DOHH2 (cell line): ENCODE data around the gene SYNE1.

ENCODE experiments used
- H3F3A ChIP-seq: fragments of 200-600 bp; sonication (generic), shearing (Covaris generic); 2 replicates; pipeline ENCODE4 v1.6.0; 2016; ENCODE audit warnings: antibody characterized with exemption, mild to moderate bottlenecking; ENCODE audit not compliant: control insufficient read depth, insufficient read depth
- H3K27ac ChIP-seq: fragments of 200-600 bp; sonication (generic); 2 replicates; pipeline ENCODE4 v1.5.1; 2014; ENCODE audit warnings: low read depth, mild to moderate bottlenecking, low read length, moderate library complexity
- H3K27me3 ChIP-seq: fragments of 200-600 bp; sonication (generic); 2 replicates; pipeline ENCODE4 v1.6.1; 2014; ENCODE audit warnings: mild to moderate bottlenecking, low read length, mixed read lengths; ENCODE audit not compliant: control insufficient read depth
- H3K36me3 ChIP-seq: fragments of 200-600 bp; sonication (generic); 2 replicates; pipeline ENCODE4 v1.6.1; 2014; ENCODE audit warnings: mild to moderate bottlenecking, low read length, moderate library complexity, mixed read lengths; ENCODE audit not compliant: control insufficient read depth
- H3K4me1 ChIP-seq: fragments of 200-600 bp; sonication (generic); 2 replicates; pipeline ENCODE4 v1.6.1; 2014; ENCODE audit warnings: mild to moderate bottlenecking, low read length, mixed read lengths; ENCODE audit not compliant: control insufficient read depth
- H3K4me2 ChIP-seq: fragments of 200-600 bp; sonication (generic); 2 replicates; pipeline ENCODE4 v1.6.0; 2014; ENCODE audit warnings: mild to moderate bottlenecking, low read length, moderate library complexity
- H3K4me3 ChIP-seq: fragments of 200-600 bp; sonication (generic); 2 replicates; pipeline ENCODE4 v1.5.1; 2014; ENCODE audit warnings: mild to moderate bottlenecking, low read length, mixed read lengths
- H3K79me2 ChIP-seq: fragments of 200-600 bp; sonication (generic); 2 replicates; pipeline ENCODE4 v1.6.1; 2014; ENCODE audit warnings: mild to moderate bottlenecking, low read length, mixed read lengths; ENCODE audit not compliant: control insufficient read depth
- H3K9me2 ChIP-seq: fragments of 200-600 bp; sonication (generic); replicated peaks from 2 replicates; pipeline ENCODE4 v1.6.1; 2014; ENCODE audit warnings: mild to moderate bottlenecking, low read length, mixed read lengths; ENCODE audit not compliant: control insufficient read depth
- H3K9me3 ChIP-seq: fragments of 200-600 bp; sonication (generic); 2 replicates; pipeline ENCODE4 v1.6.1; 2014; ENCODE audit warnings: antibody characterized with exemption, low read length, mixed read lengths; ENCODE audit not compliant: control insufficient read depth, insufficient read depth
- H4K20me1 ChIP-seq: fragments of 200-600 bp; sonication (generic); 2 replicates; pipeline ENCODE4 v1.6.0; 2014; ENCODE audit warnings: low read depth, mild to moderate bottlenecking, antibody characterized with exemption, low read length, moderate library complexity; ENCODE audit not compliant: control insufficient read depth, insufficient read depth
- EZH2phosphoT487 ChIP-seq: fragments of 200-600 bp; sonication (generic); IDR thresholded peaks from 2 replicates; pipeline ENCODE4 v1.6.1; 2017; ENCODE audit warnings: borderline replicate concordance, mild to moderate bottlenecking, antibody characterized with exemption, low read length, moderate library complexity, mixed read lengths
- TF ChIP-seq, protein P1 (sequence below): fragments of 200-600 bp; sonication (generic); IDR thresholded peaks from one replicate; pipeline ENCODE4 v1.5.1; 2014; ENCODE audit warnings: antibody characterized with exemption, mild to moderate bottlenecking, low read depth, low read length; ENCODE audit not compliant: poor library complexity, severe bottlenecking

The SYNE1 gene

GRCh38 chr6:152575161-152575560 lies 62.0 kb downstream of the SYNE1 start:
- peaks cover 13% of the 10 kb centered on the region for H3K4me1 ChIP-seq
- H3K79me2 ChIP-seq = no peaks in the 10 kb centered on the region
- no peak for TF ChIP-seq EZH2phosphoT487
- TF ChIP-seq, protein P1, sequence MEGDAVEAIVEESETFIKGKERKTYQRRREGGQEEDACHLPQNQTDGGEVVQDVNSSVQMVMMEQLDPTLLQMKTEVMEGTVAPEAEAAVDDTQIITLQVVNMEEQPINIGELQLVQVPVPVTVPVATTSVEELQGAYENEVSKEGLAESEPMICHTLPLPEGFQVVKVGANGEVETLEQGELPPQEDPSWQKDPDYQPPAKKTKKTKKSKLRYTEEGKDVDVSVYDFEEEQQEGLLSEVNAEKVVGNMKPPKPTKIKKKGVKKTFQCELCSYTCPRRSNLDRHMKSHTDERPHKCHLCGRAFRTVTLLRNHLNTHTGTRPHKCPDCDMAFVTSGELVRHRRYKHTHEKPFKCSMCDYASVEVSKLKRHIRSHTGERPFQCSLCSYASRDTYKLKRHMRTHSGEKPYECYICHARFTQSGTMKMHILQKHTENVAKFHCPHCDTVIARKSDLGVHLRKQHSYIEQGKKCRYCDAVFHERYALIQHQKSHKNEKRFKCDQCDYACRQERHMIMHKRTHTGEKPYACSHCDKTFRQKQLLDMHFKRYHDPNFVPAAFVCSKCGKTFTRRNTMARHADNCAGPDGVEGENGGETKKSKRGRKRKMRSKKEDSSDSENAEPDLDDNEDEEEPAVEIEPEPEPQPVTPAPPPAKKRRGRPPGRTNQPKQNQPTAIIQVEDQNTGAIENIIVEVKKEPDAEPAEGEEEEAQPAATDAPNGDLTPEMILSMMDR = no peak
- H3K9me3 ChIP-seq = no peaks in the 10 kb centered on the region
- no peak overlapping the region for H3K27ac ChIP-seq
- H3F3A ChIP-seq = no peaks in the 10 kb centered on the region
- peaks cover 9% of the 10 kb centered on the region; the same call in 1 of the 2 replicates for H3K27me3 ChIP-seq
- H3K4me2 ChIP-seq = no peak overlapping the region
- no peaks in the 10 kb centered on the region for H4K20me1 ChIP-seq
- no peak overlapping the region for H3K4me3 ChIP-seq
- H3K9me2 ChIP-seq = no peaks in the 10 kb centered on the region
- H3K36me3 ChIP-seq = no peaks in the 10 kb centered on the region

DNA sequence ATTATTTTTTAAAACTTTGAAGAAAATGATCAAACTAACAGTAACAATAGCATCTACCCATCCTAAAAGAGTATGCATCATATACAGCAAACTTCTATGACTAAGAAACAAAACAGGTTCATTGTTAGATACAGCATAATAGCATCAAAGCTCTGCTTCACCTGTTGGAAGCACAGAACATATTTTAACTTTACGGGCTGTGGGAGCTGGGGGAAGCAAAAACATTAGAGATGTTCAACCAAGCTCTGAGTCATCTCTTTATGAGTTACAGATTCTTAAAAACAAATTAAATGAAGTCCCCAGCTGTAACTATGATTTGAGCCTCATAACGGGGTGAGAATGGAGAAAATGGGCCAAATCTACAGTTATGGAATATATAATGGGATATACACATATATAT lies 63.4 kb downstream of the SYNE1 start:
- TF ChIP-seq EZH2phosphoT487 = no peak
- TF ChIP-seq, protein P1 = no peak
- no peaks in the 10 kb centered on the region for H3F3A ChIP-seq

GRCh38 chr6:152572338-152573088 lies 64.6 kb downstream of the SYNE1 start:
- TF ChIP-seq EZH2phosphoT487 = no peak
- TF ChIP-seq, protein P1 = no peak
- H3K27me3 ChIP-seq = peaks cover 9% of the 10 kb centered on the region; the same call in 1 of the 2 replicates
- peaks cover 13% of the 10 kb centered on the region for H3K4me1 ChIP-seq

More for the DNA sequence above, 63.4 kb downstream of the SYNE1 start:
- no peak overlapping the region for H3K4me3 ChIP-seq
- H3K27me3 ChIP-seq = peaks cover 9% of the 10 kb centered on the region; the same call in 1 of the 2 replicates
- no peaks in the 10 kb centered on the region for H3K9me2 ChIP-seq
- H3K36me3 ChIP-seq = no peaks in the 10 kb centered on the region
- no peaks in the 10 kb centered on the region for H3K79me2 ChIP-seq
- no peak overlapping the region for H3K27ac ChIP-seq
- peaks cover 13% of the 10 kb centered on the region for H3K4me1 ChIP-seq
- no peaks in the 10 kb centered on the region for H4K20me1 ChIP-seq
- H3K9me3 ChIP-seq = no peaks in the 10 kb centered on the region
- no peak overlapping the region for H3K4me2 ChIP-seq

More at GRCh38 chr6:152572338-152573088, 64.6 kb downstream of the SYNE1 start:
- Histone ChIP-seq H3K4me2 (no peak overlapping the region), H3K9me3 (no peaks in the 10 kb centered on the region), H3K36me3 (no peaks in the 10 kb centered on the region), H3K27ac (no peak overlapping the region), H3K9me2 (no peaks in the 10 kb centered on the region), H3K79me2 (no peaks in the 10 kb centered on the region), H4K20me1 (no peaks in the 10 kb centered on the region), H3K4me3 (no peak overlapping the region), H3F3A (no peaks in the 10 kb centered on the region)
